NCI-H2171 treated with DMSO at 0.1 percent for 48 hours (cell line): ENCODE measurements around the gene DNMT3A.

Source experiments
- DNase-seq: peaks from one replicate; lab custom pipeline; 2025; lab: John Stamatoyannopoulos, UW

DNMT3A gene

GRCh38 chr2:25341753-25342371, at the start of gene DNMT3A:
DNMT3A (minus strand) TSS chr2:25341925; CDS start chr2:25313984, 27,941 bp downstream.
- DNase-seq, result peak; percentile 45

- no peak for DNase-seq
These were observed 47.4 kb upstream of the DNMT3A start for GRCh38 chr2:25389161-25389560.

GRCh38 chr2:25388491-25388890, 46.8 kb upstream of the DNMT3A start:
- no peak for DNase-seq

- DNase-seq, result no peak
These were observed 46.2 kb upstream of the DNMT3A start for GRCh38 chr2:25387876-25388449.

GRCh38 chr2:25386971-25387875, 45.5 kb upstream of the DNMT3A start:
- no peak for DNase-seq

- no peak for DNase-seq
These were observed 44.2 kb upstream of the DNMT3A start for GRCh38 chr2:25385910-25386309.

- no peak for DNase-seq
These were observed 42.1 kb upstream of the DNMT3A start for GRCh38 chr2:25383806-25384205.

GRCh38 chr2:25381502-25381901, 39.8 kb upstream of the DNMT3A start:
- DNase-seq, result no peak

- DNase-seq, result no peak
These were observed 39.1 kb upstream of the DNMT3A start for GRCh38 chr2:25380586-25381375.

- no peak for DNase-seq
These were observed 38.3 kb upstream of the DNMT3A start for GRCh38 chr2:25380023-25380422.

- no peak for DNase-seq
These were observed 37.8 kb upstream of the DNMT3A start for GRCh38 chr2:25379535-25379934.

GRCh38 chr2:25378731-25379490, 37.2 kb upstream of the DNMT3A start:
- no peak for DNase-seq

GRCh38 chr2:25377822-25378421, 36.2 kb upstream of the DNMT3A start:
- DNase-seq, result no peak

GRCh38 chr2:25376750-25377621, 35.3 kb upstream of the DNMT3A start:
- DNase-seq, result peak; percentile 92

- DNase-seq, result no peak
These were observed 34.3 kb upstream of the DNMT3A start for GRCh38 chr2:25375989-25376545.

GRCh38 chr2:25375371-25375988, 33.8 kb upstream of the DNMT3A start:
- DNase-seq, result no peak

GRCh38 chr2:25374827-25375226, 33.1 kb upstream of the DNMT3A start:
- DNase-seq, result no peak

GRCh38 chr2:25374411-25374810, 32.7 kb upstream of the DNMT3A start:
- no peak for DNase-seq

GRCh38 chr2:25373269-25373981, 31.7 kb upstream of the DNMT3A start:
- peak; percentile 48 for DNase-seq
